Upper lobe of left lung (tissue), 6 donors: ENCODE data around the gene RBM15B. TPM values are rescaled to one million over a fixed set of nuclear protein-coding genes. Genes with fewer than 3 reads are reported as not detected.
"Not testable (repeated sequence)": the region's sequence is repeated elsewhere in the genome, so short reads cannot be mapped to it uniquely, and the experiment has no call there.

Experiments
- ATAC-seq, 2 donors: fragments of 200-7000 bp; cut with Tn5 transposase; one replicate each; pipeline ENCODE4 v1.9.1; 2022; ENCODE audit warnings: mild to moderate bottlenecking in 2 of 2, moderate library complexity in 2 of 2; ENCODE audit not compliant: low FRiP score in 2 of 2
- DNase-seq, 2 donors: peaks; one replicate each; pipeline ENCODE4 v3.0.0-alpha.2; 2019 to 2020
- H3K27ac ChIP-seq, 4 donors: fragments of 200-600 bp; sonication (generic); one replicate each; pipeline ENCODE4 v1.5.1; 2016 to 2019
- H3K27me3 ChIP-seq, 4 donors: fragments of 200-600 bp; sonication (generic); one replicate each; pipeline ENCODE4 v1.5.1; 2017 to 2019
- H3K36me3 ChIP-seq, 4 donors: fragments of 200-600 bp; sonication (generic); one replicate each; pipeline ENCODE4 v1.5.1; 2016 to 2019
- H3K4me1 ChIP-seq, 4 donors: fragments of 200-600 bp; sonication (generic); one replicate each; pipeline ENCODE4 v1.5.1; 2018 to 2019
- H3K4me3 ChIP-seq, 4 donors: fragments of 200-600 bp; sonication (generic); one replicate each; pipeline ENCODE4 v1.5.1; 2017 to 2019; ENCODE audit warnings: mild to moderate bottlenecking in 2 of 4, moderate library complexity in 1 of 4
- H3K9me3 ChIP-seq, 4 donors: fragments of 200-600 bp; sonication (generic); one replicate each; pipeline ENCODE4 v1.5.1; 2018 to 2019
- EP300 ChIP-seq, 4 donors: sonication (generic); formaldehyde crosslinking; IDR thresholded peaks; one replicate each; pipeline ENCODE4 v1.5.1; 2017; ENCODE audit warnings: antibody characterized with exemption in 4 of 4, control low read depth in 2 of 4
- POLR2A ChIP-seq, 4 donors: fragments of 450-650 bp; IDR thresholded peaks; one replicate each; pipeline ENCODE4 v1.5.1; 2016 to 2017; ENCODE audit warnings: antibody characterized with exemption in 4 of 4, mild to moderate bottlenecking in 2 of 4
- POLR2AphosphoS5 ChIP-seq, 2 donors: sonication (generic); formaldehyde crosslinking; IDR thresholded peaks; one replicate each; pipeline ENCODE4 v1.5.1; 2017; ENCODE audit warnings: antibody characterized with exemption in 2 of 2
- WGBS, 2 donors: methylation state at CpG; one replicate each; pipeline ENCODE4 v1.1.5; 2017 to 2018; 5-methylcytosine and 5-hydroxymethylcytosine counted together
- total RNA-seq, 6 donors: library from RNA; depleted of rRNA in 4 of 6; stranded (reverse); fragments of >200 nt in 4 of 6; gene quantifications; one replicate each; pipeline versions ENCODE4 v1.1.0 to v1.2.1, GENCODE V29; 2016 to 2021
- TF ChIP-seq, protein P1 (sequence below), 6 experiments: fragments of 450-650 bp in 4 of 6; fragments of 200-600 bp in 2 of 6; sonication (generic) in 2 of 6; IDR thresholded peaks; one replicate each; pipeline ENCODE4 v1.5.1; 2016 to 2019; ENCODE audit warnings: antibody characterized with exemption in 6 of 6
- donor health status: DM: no; HTN: no; CAD: no; lungs with moderate emphysema.
- donor health status: DM: no; HTN: yes; CAD: no; lungs with severe emphysema.

RBM15B gene
- total RNA-seq, 6 donors from 2014 or later = 22.0 to 39.8 (median 27.2) TPM

DNA sequence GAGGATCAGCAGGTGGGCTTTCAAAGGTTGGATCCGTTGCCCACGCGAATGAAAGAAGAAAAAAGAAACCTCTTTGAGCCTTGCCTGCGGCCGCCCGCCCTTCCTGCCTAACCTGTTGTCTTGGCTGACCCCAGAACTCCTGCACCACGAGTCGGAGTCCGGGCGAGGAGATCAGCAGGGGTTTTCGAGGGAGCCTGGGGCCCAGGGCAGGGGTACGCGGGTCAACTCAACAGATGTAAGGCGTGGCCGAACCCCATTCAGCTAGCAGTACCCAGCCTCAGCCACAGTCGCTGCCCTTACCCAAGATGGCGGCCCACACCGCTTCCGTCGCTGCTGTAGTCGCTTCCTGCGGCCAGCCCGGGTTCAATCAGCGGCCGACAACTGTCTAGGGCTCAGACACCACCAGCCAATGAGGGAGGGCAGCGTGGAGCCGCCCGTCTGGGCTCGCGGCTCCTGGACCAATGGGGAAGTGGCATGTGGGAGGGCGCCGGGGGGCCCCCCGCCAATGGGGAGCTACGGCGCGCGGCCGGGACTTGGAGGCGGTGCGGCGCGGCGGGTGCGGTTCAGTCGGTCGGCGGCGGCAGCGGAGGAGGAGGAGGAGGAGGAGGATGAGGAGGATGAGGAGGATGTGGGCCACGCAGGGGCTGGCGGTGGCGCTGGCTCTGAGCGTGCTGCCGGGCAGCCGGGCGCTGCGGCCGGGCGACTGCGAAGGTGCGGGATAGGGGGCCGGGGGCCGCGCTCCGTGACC lies 6.2 kb upstream of the RBM15B start, which contains the start of gene MANF:
TSS of gene MANF (plus strand) at position 566 of the 748 bp plus-strand sequence. CDS start at position 618, 52 bp downstream.
- WGBS, 2 donors = 0 to 1% methylated on average over 4 to 43 of the region's 65 CpGs

GRCh38 chr3:51385621-51386091 lies 5.4 kb upstream of the RBM15B start:
- 4 to 6% methylated on average over 11 to 18 of the region's 18 CpGs for WGBS, 2 donors

More for the DNA sequence above, 6.2 kb upstream of the RBM15B start, which contains the start of gene MANF:
- Histone ChIP-seq H3K27me3 (no peaks in the 10 kb centered on the region), H3K9me3 (no peaks in the 10 kb centered on the region), H3K4me3 (peak within 1 kb of the TSS; percentile 82 to 97 (median 88)), H3K27ac (peak within 1 kb of the TSS; percentile 91 to 96 (median 94)), H3K36me3 (peaks cover 0 to 33% (median 4%) of the 10 kb centered on the region in 4 donors), H3K4me1 (peaks cover 40 to 55% (median 44%) of the 10 kb centered on the region in 4 donors)
- DNase-seq (peak; percentile 99), ATAC-seq (peak; percentile 98 to 99)
- TF ChIP-seq POLR2AphosphoS5 (IDR thresholded peaks at IDR 0.05) (peak; percentile 88 to 89), POLR2A (IDR thresholded peaks at IDR 0.05) (peak in 3 of 4 donors; percentile 38 to 89 (median 75)), EP300 (IDR thresholded peaks at IDR 0.05) (no peak)
- TF ChIP-seq, protein P1, sequence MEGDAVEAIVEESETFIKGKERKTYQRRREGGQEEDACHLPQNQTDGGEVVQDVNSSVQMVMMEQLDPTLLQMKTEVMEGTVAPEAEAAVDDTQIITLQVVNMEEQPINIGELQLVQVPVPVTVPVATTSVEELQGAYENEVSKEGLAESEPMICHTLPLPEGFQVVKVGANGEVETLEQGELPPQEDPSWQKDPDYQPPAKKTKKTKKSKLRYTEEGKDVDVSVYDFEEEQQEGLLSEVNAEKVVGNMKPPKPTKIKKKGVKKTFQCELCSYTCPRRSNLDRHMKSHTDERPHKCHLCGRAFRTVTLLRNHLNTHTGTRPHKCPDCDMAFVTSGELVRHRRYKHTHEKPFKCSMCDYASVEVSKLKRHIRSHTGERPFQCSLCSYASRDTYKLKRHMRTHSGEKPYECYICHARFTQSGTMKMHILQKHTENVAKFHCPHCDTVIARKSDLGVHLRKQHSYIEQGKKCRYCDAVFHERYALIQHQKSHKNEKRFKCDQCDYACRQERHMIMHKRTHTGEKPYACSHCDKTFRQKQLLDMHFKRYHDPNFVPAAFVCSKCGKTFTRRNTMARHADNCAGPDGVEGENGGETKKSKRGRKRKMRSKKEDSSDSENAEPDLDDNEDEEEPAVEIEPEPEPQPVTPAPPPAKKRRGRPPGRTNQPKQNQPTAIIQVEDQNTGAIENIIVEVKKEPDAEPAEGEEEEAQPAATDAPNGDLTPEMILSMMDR (IDR thresholded peaks at IDR 0.05) = peak in 5 of 6 experiments; percentile 18 to 70 (median 54)

DNA sequence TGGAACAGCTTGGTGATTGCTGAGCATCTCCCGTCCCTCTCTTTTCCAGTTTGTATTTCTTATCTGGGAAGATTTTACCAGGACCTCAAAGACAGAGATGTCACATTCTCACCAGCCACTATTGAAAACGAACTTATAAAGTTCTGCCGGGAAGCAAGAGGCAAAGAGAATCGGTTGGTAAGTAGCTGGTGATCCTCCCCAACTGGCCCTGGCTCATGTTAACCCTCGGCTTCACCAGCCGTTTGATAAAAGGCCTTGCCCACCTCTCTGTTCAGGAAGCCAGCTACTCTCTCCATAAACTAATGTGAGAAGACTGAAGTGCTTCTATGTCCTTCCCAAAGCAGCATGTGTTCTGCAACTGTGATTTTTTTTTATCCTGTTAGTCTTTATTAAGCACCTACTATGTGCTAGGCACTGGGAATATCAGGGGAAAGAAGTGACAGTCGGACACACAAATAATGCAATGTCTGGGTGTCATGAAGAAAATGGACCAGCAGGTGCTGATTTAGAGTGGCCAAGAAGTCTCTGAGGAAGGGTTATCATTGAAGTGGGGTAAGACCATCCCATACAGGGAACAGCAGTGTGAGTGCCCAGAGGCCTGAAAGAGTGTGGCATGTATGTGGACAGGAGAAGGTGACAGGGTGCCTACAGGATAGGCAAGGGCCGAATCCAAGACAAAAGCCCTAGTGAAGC lies 4.8 kb upstream of the RBM15B start:
- no peak for ATAC-seq

More at GRCh38 chr3:51385621-51386091, 5.4 kb upstream of the RBM15B start:
- TF ChIP-seq EP300 (IDR thresholded peaks at IDR 0.05) (no peak), POLR2AphosphoS5 (IDR thresholded peaks at IDR 0.05) (no peak), POLR2A (IDR thresholded peaks at IDR 0.05) (no peak)
- TF ChIP-seq, protein P1 (IDR thresholded peaks at IDR 0.05) = no peak
- ATAC-seq = no peak
- H3K27ac ChIP-seq = peak overlapping the region; percentile 91 to 96 (median 94)
- peak overlapping the region; percentile 82 to 97 (median 88) for H3K4me3 ChIP-seq
- peaks cover 47 to 63% (median 50%) of the 10 kb centered on the region in 4 donors for H3K4me1 ChIP-seq
- H3K27me3 ChIP-seq = no peaks in the 10 kb centered on the region
- DNase-seq = no peak
- H3K9me3 ChIP-seq = no peaks in the 10 kb centered on the region
- H3K36me3 ChIP-seq = peaks cover 0 to 34% (median 4%) of the 10 kb centered on the region in 4 donors

GRCh38 chr3:51386852-51387229 lies 4.2 kb upstream of the RBM15B start:
- WGBS, 2 donors = 90 to 95% methylated on average over 5 of the region's 5 CpGs
- peak overlapping the region in 2 of 4 donors; percentile 91 to 96 for H3K27ac ChIP-seq
- no peaks in the 10 kb centered on the region for H3K27me3 ChIP-seq
- peak in 1 of 2 donors; percentile 45 for DNase-seq
- peaks cover 0 to 34% (median 4%) of the 10 kb centered on the region in 4 donors for H3K36me3 ChIP-seq
- H3K4me3 ChIP-seq = peak overlapping the region in 1 of 4 donors; percentile 97
- ATAC-seq = no peak
- peaks cover 48 to 67% (median 54%) of the 10 kb centered on the region in 4 donors for H3K4me1 ChIP-seq
- TF ChIP-seq POLR2AphosphoS5 (IDR thresholded peaks at IDR 0.05) = no peak
- TF ChIP-seq POLR2A (IDR thresholded peaks at IDR 0.05) = no peak
- no peak for TF ChIP-seq EP300 (IDR thresholded peaks at IDR 0.05)
- TF ChIP-seq, protein P1 (IDR thresholded peaks at IDR 0.05) = no peak
- H3K9me3 ChIP-seq = no peaks in the 10 kb centered on the region

More for the DNA sequence above, 4.8 kb upstream of the RBM15B start:
- DNase-seq = no peak
- peak overlapping the region; percentile 82 to 97 (median 88) for H3K4me3 ChIP-seq
- 38 to 39% methylated on average over 8 of the region's 8 CpGs for WGBS, 2 donors
- H3K27ac ChIP-seq = peak overlapping the region; percentile 91 to 96 (median 94)
- H3K27me3 ChIP-seq = no peaks in the 10 kb centered on the region
- no peaks in the 10 kb centered on the region for H3K9me3 ChIP-seq
- TF ChIP-seq, protein P1 (IDR thresholded peaks at IDR 0.05) = no peak
- TF ChIP-seq EP300 (IDR thresholded peaks at IDR 0.05) (no peak), POLR2AphosphoS5 (IDR thresholded peaks at IDR 0.05) (no peak), POLR2A (IDR thresholded peaks at IDR 0.05) (no peak)
- H3K36me3 ChIP-seq = peaks cover 0 to 34% (median 4%) of the 10 kb centered on the region in 4 donors
- peaks cover 48 to 65% (median 53%) of the 10 kb centered on the region in 4 donors for H3K4me1 ChIP-seq

DNA sequence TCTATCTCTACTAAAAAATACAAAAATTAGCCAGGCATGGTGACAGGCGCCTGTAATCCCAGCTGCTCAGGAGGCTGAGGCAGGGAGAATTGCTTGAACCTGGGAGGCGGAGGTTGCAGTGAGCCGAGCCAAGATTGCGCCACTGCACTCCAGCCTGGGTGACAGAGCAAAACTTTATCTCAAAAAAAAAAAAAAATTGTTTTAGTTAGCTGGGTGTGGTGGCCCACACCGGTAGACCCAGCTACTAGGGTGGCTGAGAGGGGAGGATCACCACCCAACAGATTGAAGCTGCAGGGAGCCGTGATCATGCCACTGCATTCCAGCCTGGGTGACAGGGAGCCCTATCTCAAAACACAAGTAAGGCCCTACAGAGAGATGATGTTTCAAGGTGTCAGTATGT lies 3.8 kb upstream of the RBM15B start:
- DNase-seq = peak in 1 of 2 donors; percentile 30
- Histone ChIP-seq H3K4me3 (peak overlapping the region in 1 of 4 donors; percentile 97), H3K4me1 (peaks cover 53 to 71% (median 59%) of the 10 kb centered on the region in 4 donors), H3K27ac (peak overlapping the region in 2 of 4 donors; percentile 91 to 96), H3K36me3 (peaks cover 0 to 35% (median 4%) of the 10 kb centered on the region in 4 donors)
- not testable (repeated sequence) for H3K9me3 ChIP-seq, ATAC-seq, H3K27me3 ChIP-seq
- 45 to 66% methylated on average over 6 of the region's 6 CpGs for WGBS, 2 donors
